HL-60 (cell line): ENCODE results near the gene TICAM2.

Experiments
- DNase-seq, 2 experiments: peaks; one replicate each; pipeline ENCODE4 v3.0.0-alpha.2; 2010 to 2020; ENCODE audit warnings: low read depth in 1 of 2, low spot score in 1 of 2
- H3K27ac ChIP-seq: fragments of 250-450 bp; sonication (Bioruptor Pico); replicated peaks from 2 replicates; pipeline ENCODE4 v1.5.1; 2020; ENCODE audit warnings: mild to moderate bottlenecking, moderate library complexity
- H3K27me3 ChIP-seq: fragments of 250-450 bp; sonication (Bioruptor Pico); 2 replicates; pipeline ENCODE4 v1.5.1; 2021; ENCODE audit warnings: mild to moderate bottlenecking, moderate library complexity; ENCODE audit not compliant: insufficient read depth, poor library complexity, severe bottlenecking
- H3K4me3 ChIP-seq: replicated peaks from 2 replicates; pipeline ENCODE4 v1.5.1; 2011; ENCODE audit warnings: mild to moderate bottlenecking, control low read depth, low read length; ENCODE audit not compliant: insufficient read depth
- GABPA ChIP-seq: IDR thresholded peaks from 2 replicates; pipeline ENCODE4 v1.6.1; 2012; ENCODE audit warnings: low read depth
- POLR2AphosphoS5 ChIP-seq: IDR thresholded peaks from 2 replicates; pipeline ENCODE4 v1.6.1; 2012; ENCODE audit warnings: low read depth
- SPI1 ChIP-seq: IDR thresholded peaks from 2 replicates; pipeline ENCODE4 v1.6.1; 2012; ENCODE audit warnings: low read depth, mild to moderate bottlenecking, borderline replicate concordance
- TF ChIP-seq, protein P1 (sequence below): IDR thresholded peaks from 2 replicates; pipeline ENCODE4 v1.6.1; 2012; ENCODE audit warnings: low read depth; ENCODE audit not compliant: insufficient replicate concordance
- TF ChIP-seq, protein P2 (sequence below): IDR thresholded peaks from one replicate; pipeline ENCODE4 v1.5.1; 2011; ENCODE audit warnings: low read length, control low read depth, inconsistent platforms; ENCODE audit not compliant: insufficient read depth

TICAM2 gene

DNA sequence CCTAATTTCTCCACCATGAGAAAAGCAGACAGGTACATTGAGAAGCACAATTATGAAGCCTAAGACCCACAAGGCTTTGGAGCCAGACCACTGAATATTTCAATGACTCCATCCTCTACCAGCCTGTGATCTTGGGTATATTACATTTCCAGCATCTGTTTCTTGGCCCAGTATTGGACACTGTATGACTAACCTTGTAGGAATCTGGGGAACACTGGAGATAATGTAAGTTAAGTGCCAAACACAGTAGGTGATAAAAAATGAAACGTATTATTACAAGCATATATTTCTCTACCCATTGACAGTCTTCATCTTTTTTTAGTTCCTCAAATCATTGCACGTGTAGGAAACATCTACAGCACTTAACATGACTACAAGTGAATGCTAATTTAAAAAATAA lies 29.1 kb downstream of the TICAM2 start:
- no peak overlapping the region for H3K27ac ChIP-seq
- no peak for TF ChIP-seq POLR2AphosphoS5
- TF ChIP-seq, protein P1, sequence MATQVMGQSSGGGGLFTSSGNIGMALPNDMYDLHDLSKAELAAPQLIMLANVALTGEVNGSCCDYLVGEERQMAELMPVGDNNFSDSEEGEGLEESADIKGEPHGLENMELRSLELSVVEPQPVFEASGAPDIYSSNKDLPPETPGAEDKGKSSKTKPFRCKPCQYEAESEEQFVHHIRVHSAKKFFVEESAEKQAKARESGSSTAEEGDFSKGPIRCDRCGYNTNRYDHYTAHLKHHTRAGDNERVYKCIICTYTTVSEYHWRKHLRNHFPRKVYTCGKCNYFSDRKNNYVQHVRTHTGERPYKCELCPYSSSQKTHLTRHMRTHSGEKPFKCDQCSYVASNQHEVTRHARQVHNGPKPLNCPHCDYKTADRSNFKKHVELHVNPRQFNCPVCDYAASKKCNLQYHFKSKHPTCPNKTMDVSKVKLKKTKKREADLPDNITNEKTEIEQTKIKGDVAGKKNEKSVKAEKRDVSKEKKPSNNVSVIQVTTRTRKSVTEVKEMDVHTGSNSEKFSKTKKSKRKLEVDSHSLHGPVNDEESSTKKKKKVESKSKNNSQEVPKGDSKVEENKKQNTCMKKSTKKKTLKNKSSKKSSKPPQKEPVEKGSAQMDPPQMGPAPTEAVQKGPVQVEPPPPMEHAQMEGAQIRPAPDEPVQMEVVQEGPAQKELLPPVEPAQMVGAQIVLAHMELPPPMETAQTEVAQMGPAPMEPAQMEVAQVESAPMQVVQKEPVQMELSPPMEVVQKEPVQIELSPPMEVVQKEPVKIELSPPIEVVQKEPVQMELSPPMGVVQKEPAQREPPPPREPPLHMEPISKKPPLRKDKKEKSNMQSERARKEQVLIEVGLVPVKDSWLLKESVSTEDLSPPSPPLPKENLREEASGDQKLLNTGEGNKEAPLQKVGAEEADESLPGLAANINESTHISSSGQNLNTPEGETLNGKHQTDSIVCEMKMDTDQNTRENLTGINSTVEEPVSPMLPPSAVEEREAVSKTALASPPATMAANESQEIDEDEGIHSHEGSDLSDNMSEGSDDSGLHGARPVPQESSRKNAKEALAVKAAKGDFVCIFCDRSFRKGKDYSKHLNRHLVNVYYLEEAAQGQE = no peak
- no peak for TF ChIP-seq GABPA
- TF ChIP-seq, protein P2, sequence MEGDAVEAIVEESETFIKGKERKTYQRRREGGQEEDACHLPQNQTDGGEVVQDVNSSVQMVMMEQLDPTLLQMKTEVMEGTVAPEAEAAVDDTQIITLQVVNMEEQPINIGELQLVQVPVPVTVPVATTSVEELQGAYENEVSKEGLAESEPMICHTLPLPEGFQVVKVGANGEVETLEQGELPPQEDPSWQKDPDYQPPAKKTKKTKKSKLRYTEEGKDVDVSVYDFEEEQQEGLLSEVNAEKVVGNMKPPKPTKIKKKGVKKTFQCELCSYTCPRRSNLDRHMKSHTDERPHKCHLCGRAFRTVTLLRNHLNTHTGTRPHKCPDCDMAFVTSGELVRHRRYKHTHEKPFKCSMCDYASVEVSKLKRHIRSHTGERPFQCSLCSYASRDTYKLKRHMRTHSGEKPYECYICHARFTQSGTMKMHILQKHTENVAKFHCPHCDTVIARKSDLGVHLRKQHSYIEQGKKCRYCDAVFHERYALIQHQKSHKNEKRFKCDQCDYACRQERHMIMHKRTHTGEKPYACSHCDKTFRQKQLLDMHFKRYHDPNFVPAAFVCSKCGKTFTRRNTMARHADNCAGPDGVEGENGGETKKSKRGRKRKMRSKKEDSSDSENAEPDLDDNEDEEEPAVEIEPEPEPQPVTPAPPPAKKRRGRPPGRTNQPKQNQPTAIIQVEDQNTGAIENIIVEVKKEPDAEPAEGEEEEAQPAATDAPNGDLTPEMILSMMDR = no peak
- TF ChIP-seq SPI1 = no peak
- no peak for DNase-seq
- H3K27me3 ChIP-seq = no peaks in the 10 kb centered on the region
- no peak overlapping the region for H3K4me3 ChIP-seq

DNA sequence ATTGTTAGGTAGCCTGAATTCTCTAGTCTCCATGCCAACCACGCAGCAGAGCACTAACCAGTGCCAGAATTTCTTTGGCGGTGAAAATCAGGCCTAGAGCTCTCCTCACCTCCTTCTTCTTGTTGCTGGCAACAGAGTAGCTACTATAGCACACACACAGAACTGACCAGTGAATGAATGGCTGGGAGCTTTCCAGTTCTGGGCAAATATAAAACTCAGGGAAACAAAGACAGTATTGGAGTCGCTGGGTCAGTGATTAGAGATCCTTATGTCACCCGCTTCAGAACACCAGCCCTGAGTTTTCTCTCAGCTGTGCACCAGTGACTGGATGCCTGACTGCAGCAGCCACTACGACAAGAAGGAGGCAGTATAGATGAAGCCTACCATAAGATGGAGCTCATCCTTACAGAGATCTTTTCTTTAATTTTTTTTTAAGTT lies 30.8 kb downstream of the TICAM2 start:
- DNase-seq = no peak
- H3K4me3 ChIP-seq = no peak overlapping the region
- no peaks in the 10 kb centered on the region for H3K27me3 ChIP-seq
- TF ChIP-seq GABPA = no peak
- TF ChIP-seq, protein P1 = no peak
- no peak for TF ChIP-seq POLR2AphosphoS5
- TF ChIP-seq, protein P2 = no peak
- no peak for TF ChIP-seq SPI1
- no peak overlapping the region for H3K27ac ChIP-seq

DNA sequence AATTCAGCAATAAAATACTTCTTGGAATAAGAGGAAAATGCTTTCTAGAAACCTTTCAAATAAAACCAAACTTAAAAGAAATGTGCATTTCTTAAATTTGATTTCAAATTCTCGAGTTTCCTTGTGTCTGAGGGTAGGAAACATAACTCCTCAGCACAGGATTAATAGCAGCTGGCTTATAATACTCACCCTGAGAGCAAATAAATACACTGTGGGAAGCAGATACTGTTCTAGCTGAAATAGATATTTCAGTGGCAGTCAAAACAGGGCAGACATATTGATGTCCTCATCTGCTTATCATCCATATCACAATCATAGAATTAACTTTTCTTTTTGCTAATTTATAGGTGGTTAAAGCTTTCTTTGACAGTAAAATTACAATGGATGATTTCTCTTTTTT lies 33.6 kb downstream of the TICAM2 start:
- Histone ChIP-seq H3K4me3 (no peak overlapping the region), H3K27me3 (no peaks in the 10 kb centered on the region), H3K27ac (no peak overlapping the region)
- no peak for TF ChIP-seq POLR2AphosphoS5
- TF ChIP-seq, protein P2 = no peak
- no peak for TF ChIP-seq SPI1
- TF ChIP-seq GABPA = no peak
- TF ChIP-seq, protein P1 = no peak
- DNase-seq = no peak
